Vagina (tissue), 2 donors: ENCODE results near the gene DUS2. TPM values are rescaled to one million over a fixed set of nuclear protein-coding genes. Genes with fewer than 3 reads are reported as not detected.

Experiments
- DNase-seq, 2 donors: peaks; one replicate each; pipeline ENCODE4 v3.0.0-alpha.2; 2017; ENCODE audit errors: extremely low spot score in 2 of 2
- H3K27ac ChIP-seq: fragments of 200-600 bp; sonication (generic); one replicate; pipeline ENCODE4 v1.5.1; 2019
- H3K27me3 ChIP-seq: fragments of 200-600 bp; sonication (generic); one replicate; pipeline ENCODE4 v1.5.1; 2019
- H3K36me3 ChIP-seq, 2 donors: fragments of 200-600 bp; sonication (generic); one replicate each; pipeline ENCODE4 v1.5.1; 2017 to 2019
- H3K4me1 ChIP-seq: fragments of 200-600 bp; sonication (generic); one replicate; pipeline ENCODE4 v1.5.1; 2019
- H3K4me3 ChIP-seq, 2 donors: fragments of 200-600 bp; sonication (generic); 1 replicate in 1 of 2; 2 replicates in 1 of 2; pipeline ENCODE4 v1.5.1; 2016 to 2019
- H3K9me3 ChIP-seq: fragments of 200-600 bp; sonication (generic); one replicate; pipeline ENCODE4 v1.5.1; 2019
- CTCF ChIP-seq, 3 experiments: fragments of 450-650 bp in 2 of 3; fragments of 200-600 bp in 1 of 3; sonication (generic) in 1 of 3; IDR thresholded peaks; one replicate each; pipeline ENCODE4 v1.5.1; 2017 to 2019; ENCODE audit warnings: antibody characterized with exemption in 3 of 3, mild to moderate bottlenecking in 2 of 3, moderate library complexity in 2 of 3
- POLR2A ChIP-seq, 2 donors: fragments of 450-650 bp; IDR thresholded peaks; one replicate each; pipeline ENCODE4 v1.6.1; 2017; ENCODE audit warnings: antibody characterized with exemption in 2 of 2, mild to moderate bottlenecking in 2 of 2, moderate library complexity in 2 of 2
- POLR2AphosphoS5 ChIP-seq, 2 donors: sonication (generic); formaldehyde crosslinking; IDR thresholded peaks; one replicate each; pipeline ENCODE4 v1.9.0; 2017; ENCODE audit warnings: antibody characterized with exemption in 2 of 2, mild to moderate bottlenecking in 2 of 2, low read depth in 1 of 2; ENCODE audit not compliant: insufficient read depth in 1 of 2
- intact Hi-C: fragments of 100-400 bp; cut with DNase I; formaldehyde crosslinking; loops from one replicate; pipeline ENCODE4 v1.15.1; 2023
- small RNA-seq: library from RNA; depleted of rRNA; stranded (forward); fragments of <200 nt; gene quantifications from one replicate; pipeline ENCODE3, GENCODE V24; 2016
- total RNA-seq: library from RNA; depleted of rRNA; stranded (reverse); fragments of >200 nt; gene quantifications from one replicate; pipeline ENCODE4 v1.2.3, GENCODE V29; 2016

DUS2 gene
- total RNA-seq, 1 donor from 2014 or later, result 11.5 TPM

GRCh38 chr16:68126395-68126794 lies 103.3 kb downstream of the DUS2 start:
- no peak for DNase-seq
- intact Hi-C loops, result no loop called here
- no peak for TF ChIP-seq CTCF (IDR thresholded peaks at IDR 0.05)
- TF ChIP-seq POLR2A (IDR thresholded peaks at IDR 0.05), result no peak
- TF ChIP-seq POLR2AphosphoS5 (IDR thresholded peaks at IDR 0.05; ENCODE audit: insufficient read depth in 1 of 2, low read depth in 1 of 2), result no peak
- Histone ChIP-seq H3K4me1 (no peaks in the 10 kb centered on the region), H3K4me3 (no peak overlapping the region), H3K9me3 (no peaks in the 10 kb centered on the region), H3K27me3 (no peaks in the 10 kb centered on the region), H3K36me3 (peaks cover 0 to 7% of the 10 kb centered on the region in 2 donors), H3K27ac (no peak overlapping the region)

GRCh38 chr16:68128577-68129305 lies 105.7 kb downstream of the DUS2 start:
- Histone ChIP-seq H3K36me3 (peaks cover 0 to 7% of the 10 kb centered on the region in 2 donors), H3K9me3 (no peaks in the 10 kb centered on the region), H3K4me3 (no peak overlapping the region), H3K27me3 (no peaks in the 10 kb centered on the region), H3K27ac (no peak overlapping the region), H3K4me1 (no peaks in the 10 kb centered on the region)
- intact Hi-C loops, result no loop called here
- no peak for DNase-seq
- TF ChIP-seq POLR2A (IDR thresholded peaks at IDR 0.05), result no peak
- no peak for TF ChIP-seq POLR2AphosphoS5 (IDR thresholded peaks at IDR 0.05; ENCODE audit: insufficient read depth in 1 of 2, low read depth in 1 of 2)
- TF ChIP-seq CTCF (IDR thresholded peaks at IDR 0.05), result no peak

Small RNA genes lying within 50 kb of the gene (small RNA-seq; reads per million reads assigned to genes)
- gene RF00019 (not detected), gene RNU6-359P (not detected)

Other genes starting within 250 kb of the DUS2 start
- gene RANBP10, start 216.7 kb upstream of the DUS2 start, total RNA-seq, result 17.9 TPM
- gene TSNAXIP1, start 216.4 kb upstream of the DUS2 start, total RNA-seq, result not detected
- gene THAP11, start 181.0 kb upstream of the DUS2 start, total RNA-seq, result 50.6 TPM
- 131 TPM for gene NUTF2, start 176.4 kb upstream of the DUS2 start, total RNA-seq
- gene CENPT, start 175.6 kb upstream of the DUS2 start, total RNA-seq, result 57.7 TPM
- 71.9 TPM for gene EDC4, start 150.2 kb upstream of the DUS2 start, total RNA-seq
- not detected for gene NRN1L, start 138.4 kb upstream of the DUS2 start, total RNA-seq
- gene PSKH1, start 130.0 kb upstream of the DUS2 start, total RNA-seq, result 17.4 TPM
- gene CTRL, start 91.4 kb upstream of the DUS2 start, total RNA-seq, result 3.2 TPM
- 45.2 TPM for gene PSMB10, start 86.4 kb upstream of the DUS2 start, total RNA-seq
- 33.4 TPM for gene LCAT, start 79.2 kb upstream of the DUS2 start, total RNA-seq
- gene SLC12A4, start 54.6 kb upstream of the DUS2 start, total RNA-seq, result 43.2 TPM
- gene DPEP3, start 42.8 kb upstream of the DUS2 start, total RNA-seq, result not detected
- 2.0 TPM for gene DPEP2, start 23.8 kb upstream of the DUS2 start, total RNA-seq
- not detected for gene DPEP2NB, start 7.4 kb upstream of the DUS2 start, total RNA-seq
- gene DDX28, start 52 bp upstream of the DUS2 start, total RNA-seq, result 17.7 TPM
- 51.8 TPM for gene NFATC3, start 62.1 kb downstream of the DUS2 start, total RNA-seq
- gene ESRP2, start 212.8 kb downstream of the DUS2 start, total RNA-seq, result 71.0 TPM
- gene PLA2G15, start 222.1 kb downstream of the DUS2 start, total RNA-seq, result 18.2 TPM
- gene SLC7A6, start 241.2 kb downstream of the DUS2 start, total RNA-seq, result 35.1 TPM